ENCODE data around the gene TMPRSS7.

Gene TMPRSS7

DNA sequence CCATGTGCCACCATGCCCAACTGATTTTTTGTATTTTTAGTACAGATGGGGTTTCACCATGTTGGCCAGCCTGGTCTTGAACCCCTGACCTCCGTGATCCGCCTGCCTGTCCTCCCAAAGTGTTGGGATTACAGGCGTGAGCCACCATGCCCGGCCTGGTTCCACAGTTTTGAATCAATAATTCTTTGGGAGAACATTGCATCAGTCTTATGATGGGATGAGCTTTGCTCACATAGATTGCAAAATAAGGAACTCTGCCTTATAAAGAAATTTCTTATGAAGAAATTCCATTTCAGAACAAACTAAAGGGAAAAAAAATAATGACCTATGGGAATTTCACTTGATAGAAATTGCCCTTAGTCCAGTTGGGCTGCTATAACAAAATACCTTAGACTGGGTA lies 15.8 kb upstream of the TMPRSS7 start:
- no peaks in the 10 kb centered on the region for H3K9me3 ChIP-seq (ENCODE audit: insufficient read depth, low read length)
- H3K79me2 ChIP-seq (ENCODE audit: low read length): no peaks in the 10 kb centered on the region
- no peaks in the 10 kb centered on the region for H3K36me3 ChIP-seq (replicated peaks; ENCODE audit: low read depth, low read length)
- H3K4me3 ChIP-seq (ENCODE audit: low read length): no peak overlapping the region
- H3K27ac ChIP-seq (ENCODE audit: low read length): no peak overlapping the region
- no peak overlapping the region for H2AFZ ChIP-seq (ENCODE audit: low read depth, low read length)
- H3K27me3 ChIP-seq (ENCODE audit: low read depth, low read length): no peaks in the 10 kb centered on the region
- peaks cover 6% of the 10 kb centered on the region for H3K4me1 ChIP-seq (ENCODE audit: low read length)
- H3K9ac ChIP-seq (ENCODE audit: low read length): no peak overlapping the region
- TF ChIP-seq, protein P1, sequence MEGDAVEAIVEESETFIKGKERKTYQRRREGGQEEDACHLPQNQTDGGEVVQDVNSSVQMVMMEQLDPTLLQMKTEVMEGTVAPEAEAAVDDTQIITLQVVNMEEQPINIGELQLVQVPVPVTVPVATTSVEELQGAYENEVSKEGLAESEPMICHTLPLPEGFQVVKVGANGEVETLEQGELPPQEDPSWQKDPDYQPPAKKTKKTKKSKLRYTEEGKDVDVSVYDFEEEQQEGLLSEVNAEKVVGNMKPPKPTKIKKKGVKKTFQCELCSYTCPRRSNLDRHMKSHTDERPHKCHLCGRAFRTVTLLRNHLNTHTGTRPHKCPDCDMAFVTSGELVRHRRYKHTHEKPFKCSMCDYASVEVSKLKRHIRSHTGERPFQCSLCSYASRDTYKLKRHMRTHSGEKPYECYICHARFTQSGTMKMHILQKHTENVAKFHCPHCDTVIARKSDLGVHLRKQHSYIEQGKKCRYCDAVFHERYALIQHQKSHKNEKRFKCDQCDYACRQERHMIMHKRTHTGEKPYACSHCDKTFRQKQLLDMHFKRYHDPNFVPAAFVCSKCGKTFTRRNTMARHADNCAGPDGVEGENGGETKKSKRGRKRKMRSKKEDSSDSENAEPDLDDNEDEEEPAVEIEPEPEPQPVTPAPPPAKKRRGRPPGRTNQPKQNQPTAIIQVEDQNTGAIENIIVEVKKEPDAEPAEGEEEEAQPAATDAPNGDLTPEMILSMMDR (IDR thresholded peaks at IDR 0.05; ENCODE audit: low read depth, low read length): no peak
- no peak for TF ChIP-seq EZH2phosphoT487 (IDR thresholded peaks at IDR 0.05; ENCODE audit: low read depth)
- H3K4me2 ChIP-seq (ENCODE audit: low read length): no peak overlapping the region
- H4K20me1 ChIP-seq (ENCODE audit: insufficient read depth, low read length): no peaks in the 10 kb centered on the region

DNA sequence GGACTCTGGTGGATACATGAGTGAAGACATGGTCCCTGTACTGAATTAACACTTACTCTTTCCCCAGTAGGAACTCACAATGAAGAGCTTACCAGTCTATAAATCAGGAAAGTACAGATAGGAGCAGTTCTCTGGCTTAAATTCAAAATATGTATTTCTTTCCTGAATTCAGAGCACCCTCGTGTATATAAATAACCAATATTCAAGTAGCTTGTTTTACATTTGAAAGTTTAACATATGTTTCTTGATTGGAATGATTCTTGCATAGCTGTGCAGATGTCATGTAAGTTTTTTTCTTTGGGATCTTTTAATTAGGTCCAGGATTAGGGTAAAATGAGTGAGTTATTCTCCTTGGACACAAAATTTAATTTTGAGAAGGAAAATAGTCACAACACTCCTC lies 14.8 kb upstream of the TMPRSS7 start:
- Histone ChIP-seq H3K4me3 (ENCODE audit: low read length) (no peak overlapping the region), H3K27ac (ENCODE audit: low read length) (no peak overlapping the region), H3K4me2 (ENCODE audit: low read length) (no peak overlapping the region), H3K36me3 (replicated peaks; ENCODE audit: low read depth, low read length) (no peaks in the 10 kb centered on the region), H3K27me3 (ENCODE audit: low read depth, low read length) (no peaks in the 10 kb centered on the region), H3K79me2 (ENCODE audit: low read length) (no peaks in the 10 kb centered on the region), H3K9me3 (ENCODE audit: insufficient read depth, low read length) (no peaks in the 10 kb centered on the region), H3K9ac (ENCODE audit: low read length) (no peak overlapping the region), H4K20me1 (ENCODE audit: insufficient read depth, low read length) (no peaks in the 10 kb centered on the region), H2AFZ (ENCODE audit: low read depth, low read length) (no peak overlapping the region), H3K4me1 (ENCODE audit: low read length) (no peaks in the 10 kb centered on the region)
- TF ChIP-seq, protein P1 (IDR thresholded peaks at IDR 0.05; ENCODE audit: low read depth, low read length): no peak
- TF ChIP-seq EZH2phosphoT487 (IDR thresholded peaks at IDR 0.05; ENCODE audit: low read depth): no peak

DNA sequence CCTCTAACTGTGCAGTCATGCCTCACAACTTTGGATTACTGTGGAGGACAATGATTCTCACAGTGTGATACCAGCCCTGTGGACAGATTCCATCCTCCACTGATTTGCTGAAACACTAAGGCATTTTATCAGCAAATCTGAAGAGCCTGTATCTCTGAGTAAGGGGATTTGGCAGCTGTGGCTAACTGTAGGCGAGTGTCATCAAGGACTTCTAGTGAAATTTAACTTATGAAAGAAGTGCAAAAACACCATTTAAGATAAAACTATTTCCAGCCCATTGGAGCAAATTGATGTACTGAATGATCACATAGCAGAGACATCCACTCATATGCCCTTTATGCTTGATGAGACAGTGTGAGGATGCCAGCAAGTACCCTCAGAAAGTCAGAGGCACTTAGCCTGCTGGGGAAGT lies 13.9 kb upstream of the TMPRSS7 start:
- H3K79me2 ChIP-seq (ENCODE audit: low read length): no peaks in the 10 kb centered on the region
- H3K36me3 ChIP-seq (replicated peaks; ENCODE audit: low read depth, low read length): no peaks in the 10 kb centered on the region
- H2AFZ ChIP-seq (ENCODE audit: low read depth, low read length): no peak overlapping the region
- H3K4me3 ChIP-seq (ENCODE audit: low read length): no peak overlapping the region
- no peak overlapping the region for H3K4me2 ChIP-seq (ENCODE audit: low read length)
- no peaks in the 10 kb centered on the region for H3K27me3 ChIP-seq (ENCODE audit: low read depth, low read length)
- TF ChIP-seq EZH2phosphoT487 (IDR thresholded peaks at IDR 0.05; ENCODE audit: low read depth): no peak
- TF ChIP-seq, protein P1 (IDR thresholded peaks at IDR 0.05; ENCODE audit: low read depth, low read length): no peak
- H3K9ac ChIP-seq (ENCODE audit: low read length): no peak overlapping the region
- H3K9me3 ChIP-seq (ENCODE audit: insufficient read depth, low read length): no peaks in the 10 kb centered on the region
- H4K20me1 ChIP-seq (ENCODE audit: insufficient read depth, low read length): no peaks in the 10 kb centered on the region
- no peaks in the 10 kb centered on the region for H3K4me1 ChIP-seq (ENCODE audit: low read length)
- H3K27ac ChIP-seq (ENCODE audit: low read length): no peak overlapping the region

DNA sequence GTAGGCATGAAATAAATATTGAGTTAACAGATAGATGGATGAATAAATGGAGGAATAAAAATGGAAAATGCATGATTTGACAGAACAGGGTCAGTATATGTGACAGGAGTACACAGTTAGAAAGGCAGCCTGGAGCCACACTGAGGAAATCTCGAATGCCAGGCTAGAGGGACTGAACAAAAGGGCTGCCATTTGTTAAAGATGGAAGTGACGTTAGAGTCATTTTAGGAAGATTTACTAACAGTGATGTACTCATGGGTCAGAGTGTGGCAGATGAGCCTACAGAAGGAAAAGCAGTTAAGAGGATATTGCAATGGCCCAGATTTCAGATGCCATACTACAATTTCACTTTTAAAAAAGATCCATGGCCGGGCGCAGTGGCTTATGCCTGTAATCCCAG lies 7.4 kb upstream of the TMPRSS7 start:
- Histone ChIP-seq H3K4me3 (ENCODE audit: low read length) (no peak overlapping the region), H3K9ac (ENCODE audit: low read length) (no peak overlapping the region), H3K9me3 (ENCODE audit: insufficient read depth, low read length) (no peaks in the 10 kb centered on the region), H3K4me2 (ENCODE audit: low read length) (no peak overlapping the region), H3K36me3 (replicated peaks; ENCODE audit: low read depth, low read length) (no peaks in the 10 kb centered on the region), H2AFZ (ENCODE audit: low read depth, low read length) (no peak overlapping the region), H3K4me1 (ENCODE audit: low read length) (no peaks in the 10 kb centered on the region), H3K27me3 (ENCODE audit: low read depth, low read length) (no peaks in the 10 kb centered on the region), H3K27ac (ENCODE audit: low read length) (no peak overlapping the region), H4K20me1 (ENCODE audit: insufficient read depth, low read length) (no peaks in the 10 kb centered on the region), H3K79me2 (ENCODE audit: low read length) (no peaks in the 10 kb centered on the region)
- TF ChIP-seq EZH2phosphoT487 (IDR thresholded peaks at IDR 0.05; ENCODE audit: low read depth): no peak
- TF ChIP-seq, protein P1 (IDR thresholded peaks at IDR 0.05; ENCODE audit: low read depth, low read length): no peak
